IMR-90 (cell line): ENCODE data around the gene PTPN5. TPM values are rescaled to one million over a fixed set of nuclear protein-coding genes. Genes with fewer than 3 reads are reported as not detected.

Source experiments
- ATAC-seq: fragments of 200-7000 bp; cut with Tn5 transposase; 2 replicates; pipeline ENCODE4 v1.9.1; 2020; ENCODE audit warnings: low read depth, mild to moderate bottlenecking, moderate library complexity
- BruUV-seq: library from RNA; stranded (reverse); fragments of 400-500 nt; replicated peaks from 2 replicates; lab custom pipeline; 2021; lab: Mats Ljungman, UMichigan
- CTCF ChIA-PET: fragments of 300-600 bp; formaldehyde crosslinking; extraction: SDS; loops from one replicate; lab custom pipeline; 2021; ENCODE audit warnings: antibody characterized with exemption; lab: Yijun Ruan, JAX
- POLR2A ChIA-PET: fragments of 300-600 bp; sonication (Branson Sonifier 250); formaldehyde crosslinking; loops from one replicate; lab custom pipeline; 2022; ENCODE audit warnings: antibody characterized with exemption; ENCODE audit not compliant: unreplicated experiment; lab: Charles Lee
- DNase-seq: peaks from one replicate; pipeline ENCODE4 v3.0.0; 2013
- H2AFZ ChIP-seq: replicated peaks from 2 replicates; pipeline ENCODE3; 2013; ENCODE audit warnings: low read length, mild to moderate bottlenecking; ENCODE audit not compliant: poor library complexity
- H2AK5ac ChIP-seq: 2 replicates; pipeline ENCODE4 v1.6.1; 2013; ENCODE audit warnings: low read depth, low read length, inconsistent platforms
- H2AK9ac ChIP-seq: replicated peaks from 2 replicates; pipeline ENCODE3; 2013; ENCODE audit warnings: mild to moderate bottlenecking, low read depth, low read length, moderate library complexity; ENCODE audit not compliant: poor library complexity
- H2BK120ac ChIP-seq: 2 replicates; pipeline ENCODE4 v1.6.1; 2013; ENCODE audit warnings: low read depth, low read length, inconsistent platforms
- H2BK15ac ChIP-seq: 3 replicates; pipeline ENCODE4 v1.6.1; 2013; ENCODE audit warnings: low read depth, low read length, inconsistent platforms
- H2BK20ac ChIP-seq: 2 replicates; pipeline ENCODE4 v1.6.1; 2013; ENCODE audit warnings: low read depth, mild to moderate bottlenecking, inconsistent platforms, low read length, moderate library complexity
- H2BK5ac ChIP-seq: 2 replicates; pipeline ENCODE4 v1.6.1; 2013; ENCODE audit warnings: mild to moderate bottlenecking, low read depth, low read length, inconsistent platforms; ENCODE audit not compliant: poor library complexity, severe bottlenecking
- H3K14ac ChIP-seq: replicated peaks from 2 replicates; pipeline ENCODE4 v1.6.1; 2013; ENCODE audit warnings: low read depth, low read length, inconsistent platforms
- H3K18ac ChIP-seq: 2 replicates; pipeline ENCODE4 v1.6.1; 2013; ENCODE audit warnings: low read depth, low read length, control low read depth
- H3K23ac ChIP-seq: 2 replicates; pipeline ENCODE4 v1.6.1; 2013; ENCODE audit warnings: low read depth, low read length, inconsistent platforms
- H3K27ac ChIP-seq: 2 replicates; pipeline ENCODE4 v1.5.1; 2013; ENCODE audit warnings: mild to moderate bottlenecking, control low read depth, low read length; ENCODE audit not compliant: insufficient read depth
- H3K27me3 ChIP-seq: 2 replicates; pipeline ENCODE4 v1.6.1; 2013; ENCODE audit warnings: low read length; ENCODE audit not compliant: control insufficient read depth, insufficient read depth
- H3K36me3 ChIP-seq: 2 replicates; pipeline ENCODE4 v1.6.1; 2013; ENCODE audit warnings: low read length, mixed read lengths; ENCODE audit not compliant: control insufficient read depth, insufficient read depth
- H3K4ac ChIP-seq: 2 replicates; pipeline ENCODE4 v1.6.1; 2013; ENCODE audit warnings: low read depth, low read length, inconsistent platforms
- H3K4me1 ChIP-seq: 2 replicates; pipeline ENCODE4 v1.6.1; 2013; ENCODE audit warnings: low read length, mixed read lengths; ENCODE audit not compliant: control insufficient read depth, insufficient read depth
- H3K4me2 ChIP-seq: 2 replicates; pipeline ENCODE4 v1.6.1; 2013; ENCODE audit warnings: low read depth, mild to moderate bottlenecking, control low read depth, low read length, moderate library complexity
- H3K4me3 ChIP-seq: 2 replicates; pipeline ENCODE4 v1.5.1; 2013; ENCODE audit warnings: low read depth, mild to moderate bottlenecking, control low read depth, low read length, moderate library complexity; ENCODE audit not compliant: insufficient read depth
- H3K56ac ChIP-seq: 2 replicates; pipeline ENCODE4 v1.6.1; 2013; ENCODE audit warnings: low read length, inconsistent platforms; ENCODE audit not compliant: insufficient read depth; ENCODE audit errors: extremely low read depth
- H3K79me1 ChIP-seq, 2 experiments: 2 replicates each; pipeline ENCODE4 v1.6.1; 2013; ENCODE audit warnings: low read length in 2 of 2, inconsistent platforms in 1 of 2, low read depth in 1 of 2
- H3K9ac ChIP-seq: 2 replicates; pipeline ENCODE4 v1.6.1; 2013; ENCODE audit warnings: low read depth, low read length, control low read depth
- H3K9me1 ChIP-seq: 2 replicates; pipeline ENCODE4 v1.6.1; 2013; ENCODE audit warnings: low read length, inconsistent platforms; ENCODE audit not compliant: insufficient read depth
- H3K9me3 ChIP-seq: 2 replicates; pipeline ENCODE4 v1.6.1; 2013; ENCODE audit warnings: low read length; ENCODE audit not compliant: control insufficient read depth, insufficient read depth
- H4K20me1 ChIP-seq: 2 replicates; pipeline ENCODE4 v1.6.1; 2013; ENCODE audit warnings: low read length, inconsistent platforms; ENCODE audit not compliant: insufficient read depth
- H4K5ac ChIP-seq: 2 replicates; pipeline ENCODE4 v1.6.1; 2013; ENCODE audit warnings: mild to moderate bottlenecking, low read depth, low read length, control low read depth
- H4K8ac ChIP-seq, 2 experiments: 2 replicates each; pipeline ENCODE4 v1.6.1; 2013; ENCODE audit warnings: low read depth in 2 of 2, low read length in 2 of 2, control low read depth in 1 of 2, inconsistent platforms in 1 of 2
- H4K91ac ChIP-seq: 2 replicates; pipeline ENCODE4 v1.6.1; 2013; ENCODE audit warnings: low read depth, low read length, inconsistent platforms; ENCODE audit not compliant: insufficient read depth
- BHLHE40 ChIP-seq: fragments of 150-350 bp; IDR thresholded peaks from 2 replicates; pipeline ENCODE4 v1.6.1; 2016; ENCODE audit warnings: mild to moderate bottlenecking, low read depth, low read length
- CEBPB ChIP-seq: IDR thresholded peaks from 2 replicates; pipeline ENCODE4 v1.6.1; 2012; ENCODE audit warnings: low read depth, low read length, improper control_type of control experiment
- CHD1 ChIP-seq: IDR thresholded peaks from 2 replicates; pipeline ENCODE4 v1.6.1; 2012; ENCODE audit warnings: low read depth, low read length, improper control_type of control experiment
- ELK1 ChIP-seq: fragments of 150-350 bp; IDR thresholded peaks from 2 replicates; pipeline ENCODE4 v1.6.1; 2016; ENCODE audit warnings: low read depth, mild to moderate bottlenecking, low read length, moderate library complexity, borderline replicate concordance
- FOS ChIP-seq: fragments of 150-350 bp; IDR thresholded peaks from 2 replicates; pipeline ENCODE4 v1.6.1; 2016; ENCODE audit warnings: low read depth, low read length
- MAFK ChIP-seq: IDR thresholded peaks from 2 replicates; pipeline ENCODE4 v1.6.1; 2012; ENCODE audit warnings: low read depth, low read length, improper control_type of control experiment
- MAZ ChIP-seq: IDR thresholded peaks from 2 replicates; pipeline ENCODE4 v1.6.1; 2012; ENCODE audit warnings: low read depth, mild to moderate bottlenecking, low read length, improper control_type of control experiment, moderate library complexity, borderline replicate concordance
- NFE2L2 ChIP-seq: fragments of 150-350 bp; IDR thresholded peaks from 2 replicates; pipeline ENCODE4 v1.6.1; 2016; ENCODE audit warnings: low read depth, mild to moderate bottlenecking, low read length
- POLR2A ChIP-seq: IDR thresholded peaks from 2 replicates; pipeline ENCODE4 v1.6.1; 2012; ENCODE audit warnings: mild to moderate bottlenecking, low read depth, low read length
- RAD21 ChIP-seq: IDR thresholded peaks from 2 replicates; pipeline ENCODE4 v1.6.1; 2012; ENCODE audit warnings: low read length, improper control_type of control experiment
- RCOR1 ChIP-seq: IDR thresholded peaks from 2 replicates; pipeline ENCODE4 v1.6.1; 2012; ENCODE audit warnings: mild to moderate bottlenecking, low read length, improper control_type of control experiment; ENCODE audit not compliant: insufficient replicate concordance
- RFX5 ChIP-seq: IDR thresholded peaks from 2 replicates; pipeline ENCODE4 v1.8.0; 2012; ENCODE audit warnings: low read depth, mild to moderate bottlenecking, low read length, moderate library complexity
- SMC3 ChIP-seq: fragments of 150-350 bp; IDR thresholded peaks from 2 replicates; pipeline ENCODE4 v1.6.1; 2016; ENCODE audit warnings: low read depth, mild to moderate bottlenecking, antibody characterized with exemption, low read length, moderate library complexity
- WGBS, 2 experiments: methylation state at CpG; one replicate each; pipeline versions ENCODE4 v1.1.5 to v1.1.7; 2013; ENCODE audit warnings: missing lambda C conversion rate in 2 of 2; ENCODE audit not compliant: insufficient read length in 1 of 2; ENCODE audit errors: extremely low coverage in 2 of 2; 5-methylcytosine and 5-hydroxymethylcytosine counted together
- dilution Hi-C: fragments of 300-500 bp; cut with HindIII; formaldehyde crosslinking; loops from one replicate; pipeline ENCODE4 v1.14.3; 2018; ENCODE audit warnings: low sequenced_read_pairs; ENCODE audit not compliant: unreplicated experiment
- in situ Hi-C: fragments of 300-500 bp; cut with MboI; formaldehyde crosslinking; loops from 3 replicates; pipeline ENCODE4 v1.14.3; 2019; ENCODE audit warnings: low sequenced_read_pairs, inconsistent platforms, mixed read lengths
- intact Hi-C: fragments of 100-400 bp; cut with micrococcal nuclease; formaldehyde crosslinking; loops from 2 replicates; pipeline ENCODE4 v1.10.0; 2022
- polyA plus RNA-seq, 3 experiments: library from polyadenylated mRNA; depleted of rRNA; stranded (reverse); fragments of >200 nt; gene quantifications; 2 replicates each; pipeline ENCODE4 v1.2.3, GENCODE V29; 2012; ENCODE audit warnings: low replicate concordance in 1 of 3
- total RNA-seq: library from RNA; depleted of rRNA; stranded (reverse); fragments of >200 nt; gene quantifications from 2 replicates; pipeline ENCODE4 v1.2.3, GENCODE V29; 2012
- TF ChIP-seq, protein P1 (sequence below): fragments of 150-350 bp; IDR thresholded peaks from 2 replicates; pipeline ENCODE4 v1.6.1; 2017; ENCODE audit warnings: mild to moderate bottlenecking, antibody characterized with exemption, low read length, low read depth
- TF ChIP-seq, protein P2 (sequence below): conservative IDR thresholded peaks from 2 replicates; pipeline ENCODE4 v1.5.1; 2012; ENCODE audit warnings: mild to moderate bottlenecking, low read depth, low read length, improper control_type of control experiment

The PTPN5 gene
- total and polyA plus RNA-seq, 2 of the 4 experiments (the other 2 are of a cell fraction) = not detected

DNA sequence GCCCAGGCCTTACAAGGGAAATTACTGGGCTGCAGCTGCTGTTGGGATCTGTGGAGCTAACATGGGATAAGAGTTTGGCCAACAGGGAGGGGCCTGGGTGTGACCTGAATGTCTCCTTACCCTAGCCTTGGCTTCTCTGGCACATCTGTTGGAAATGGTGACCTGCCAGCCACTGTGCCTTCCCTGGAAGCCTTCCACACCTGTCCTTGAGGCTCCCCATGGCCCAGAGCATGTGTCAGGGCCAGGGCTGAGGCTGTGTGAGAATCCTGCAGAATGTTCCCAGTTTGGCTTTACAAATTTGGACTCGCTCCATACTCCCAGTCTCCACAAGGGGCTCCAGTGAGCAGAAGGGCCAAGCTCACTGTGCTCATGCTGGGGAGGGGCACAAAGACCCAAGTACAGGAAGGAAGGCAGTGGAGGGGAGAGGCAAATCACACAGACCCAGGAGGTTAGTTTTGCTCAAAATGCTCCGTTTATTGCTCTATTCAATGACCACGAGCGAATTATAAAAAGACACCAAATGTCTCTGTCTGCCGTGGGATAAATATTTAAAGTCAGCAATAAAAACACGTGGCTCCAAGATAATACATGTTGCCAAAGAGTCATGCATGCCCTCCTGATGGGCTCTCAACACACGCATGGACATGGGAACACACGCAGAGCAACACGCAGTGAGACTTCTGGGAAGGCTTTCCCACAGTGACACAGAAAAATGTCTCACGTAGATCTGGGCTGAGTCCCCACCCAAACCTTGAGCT lies 63.9 kb downstream of the PTPN5 start:
- H2AFZ ChIP-seq = peak overlapping the region; percentile 40
- H3K18ac ChIP-seq = no peak overlapping the region
- H3K27me3 ChIP-seq = peaks cover 4% of the 10 kb centered on the region; the same call in 1 of the 2 replicates
- H3K23ac ChIP-seq = no peak overlapping the region
- no CpG with 5 or more reads among the region's 10 CpGs for WGBS, 2 experiments
- no TSS peak for BruUV-seq
- POLR2A ChIA-PET = no interaction called here
- no peaks in the 10 kb centered on the region for H4K20me1 ChIP-seq
- ATAC-seq (peak; percentile 74), DNase-seq (peak; percentile 16)
- no peak for TF ChIP-seq BHLHE40
- TF ChIP-seq SMC3 = peak; percentile 20; the same call in 1 of the 2 replicates
- TF ChIP-seq MAZ = no peak
- no peak for TF ChIP-seq FOS
- no peak for TF ChIP-seq NFE2L2
- no peak for TF ChIP-seq POLR2A
- TF ChIP-seq, protein P1, sequence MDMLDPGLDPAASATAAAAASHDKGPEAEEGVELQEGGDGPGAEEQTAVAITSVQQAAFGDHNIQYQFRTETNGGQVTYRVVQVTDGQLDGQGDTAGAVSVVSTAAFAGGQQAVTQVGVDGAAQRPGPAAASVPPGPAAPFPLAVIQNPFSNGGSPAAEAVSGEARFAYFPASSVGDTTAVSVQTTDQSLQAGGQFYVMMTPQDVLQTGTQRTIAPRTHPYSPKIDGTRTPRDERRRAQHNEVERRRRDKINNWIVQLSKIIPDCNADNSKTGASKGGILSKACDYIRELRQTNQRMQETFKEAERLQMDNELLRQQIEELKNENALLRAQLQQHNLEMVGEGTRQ = no peak
- TF ChIP-seq, protein P2, sequence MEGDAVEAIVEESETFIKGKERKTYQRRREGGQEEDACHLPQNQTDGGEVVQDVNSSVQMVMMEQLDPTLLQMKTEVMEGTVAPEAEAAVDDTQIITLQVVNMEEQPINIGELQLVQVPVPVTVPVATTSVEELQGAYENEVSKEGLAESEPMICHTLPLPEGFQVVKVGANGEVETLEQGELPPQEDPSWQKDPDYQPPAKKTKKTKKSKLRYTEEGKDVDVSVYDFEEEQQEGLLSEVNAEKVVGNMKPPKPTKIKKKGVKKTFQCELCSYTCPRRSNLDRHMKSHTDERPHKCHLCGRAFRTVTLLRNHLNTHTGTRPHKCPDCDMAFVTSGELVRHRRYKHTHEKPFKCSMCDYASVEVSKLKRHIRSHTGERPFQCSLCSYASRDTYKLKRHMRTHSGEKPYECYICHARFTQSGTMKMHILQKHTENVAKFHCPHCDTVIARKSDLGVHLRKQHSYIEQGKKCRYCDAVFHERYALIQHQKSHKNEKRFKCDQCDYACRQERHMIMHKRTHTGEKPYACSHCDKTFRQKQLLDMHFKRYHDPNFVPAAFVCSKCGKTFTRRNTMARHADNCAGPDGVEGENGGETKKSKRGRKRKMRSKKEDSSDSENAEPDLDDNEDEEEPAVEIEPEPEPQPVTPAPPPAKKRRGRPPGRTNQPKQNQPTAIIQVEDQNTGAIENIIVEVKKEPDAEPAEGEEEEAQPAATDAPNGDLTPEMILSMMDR = peak; percentile 64
- TF ChIP-seq CHD1 = no peak
- TF ChIP-seq RAD21 = peak; percentile 42
- no peak for TF ChIP-seq RFX5
- no peak for TF ChIP-seq ELK1
- no peak for TF ChIP-seq MAFK
- no peak for TF ChIP-seq RCOR1
- no peak for TF ChIP-seq CEBPB
- no peak overlapping the region for H4K8ac ChIP-seq
- H3K4me3 ChIP-seq = no peak overlapping the region
- no peak overlapping the region for H3K14ac ChIP-seq
- H4K91ac ChIP-seq = no peak overlapping the region
- H2BK120ac ChIP-seq = no peak overlapping the region
- no peak overlapping the region for H3K4me2 ChIP-seq
- no peaks in the 10 kb centered on the region for H3K79me1 ChIP-seq
- H3K9me3 ChIP-seq = no peaks in the 10 kb centered on the region
- no peak overlapping the region for H2BK5ac ChIP-seq
- no peak overlapping the region for H4K5ac ChIP-seq
- intact Hi-C loops (no loop called here), dilution Hi-C loops (no loop called here), in situ Hi-C loops (loop anchor here (25.0 kb wide), 1 partner anchor 190 kb away; the partner anchor contains the start of gene TSG101)
- no peak overlapping the region for H3K56ac ChIP-seq
- H3K27ac ChIP-seq = no peak overlapping the region
- no peaks in the 10 kb centered on the region for H3K36me3 ChIP-seq
- no peak overlapping the region for H2AK5ac ChIP-seq
- H3K9ac ChIP-seq = no peak overlapping the region
- H2BK15ac ChIP-seq = no peak overlapping the region
- no peaks in the 10 kb centered on the region for H3K9me1 ChIP-seq
- H3K4me1 ChIP-seq = no peaks in the 10 kb centered on the region
- H2BK20ac ChIP-seq = no peak overlapping the region
- no peak overlapping the region for H3K4ac ChIP-seq
- CTCF ChIA-PET = interaction anchor here (1.0 to 1.2 kb wide), 2 partner anchors 12 to 13 kb away, joined by 3 to 5 read pairs; no protein-coding TSS in a partner anchor
- H2AK9ac ChIP-seq = no peak overlapping the region
